AG09319 (cell line): Measurements from ENCODE around the gene TBC1D5.
"Not testable (repeated sequence)": the region's sequence is repeated elsewhere in the genome, so short reads cannot be mapped to it uniquely, and the experiment has no call there.

Experiments used
- DNase-seq: peaks from one replicate; pipeline ENCODE4 v3.0.0-alpha.2; 2010; ENCODE audit warnings: low read depth; ENCODE audit errors: extremely low read depth
- TF ChIP-seq, protein P1 (sequence below): IDR thresholded peaks from 2 replicates; pipeline ENCODE4 v1.5.1; 2011; ENCODE audit warnings: low read depth, mild to moderate bottlenecking, inconsistent platforms, low read length, moderate library complexity

Gene TBC1D5

DNA sequence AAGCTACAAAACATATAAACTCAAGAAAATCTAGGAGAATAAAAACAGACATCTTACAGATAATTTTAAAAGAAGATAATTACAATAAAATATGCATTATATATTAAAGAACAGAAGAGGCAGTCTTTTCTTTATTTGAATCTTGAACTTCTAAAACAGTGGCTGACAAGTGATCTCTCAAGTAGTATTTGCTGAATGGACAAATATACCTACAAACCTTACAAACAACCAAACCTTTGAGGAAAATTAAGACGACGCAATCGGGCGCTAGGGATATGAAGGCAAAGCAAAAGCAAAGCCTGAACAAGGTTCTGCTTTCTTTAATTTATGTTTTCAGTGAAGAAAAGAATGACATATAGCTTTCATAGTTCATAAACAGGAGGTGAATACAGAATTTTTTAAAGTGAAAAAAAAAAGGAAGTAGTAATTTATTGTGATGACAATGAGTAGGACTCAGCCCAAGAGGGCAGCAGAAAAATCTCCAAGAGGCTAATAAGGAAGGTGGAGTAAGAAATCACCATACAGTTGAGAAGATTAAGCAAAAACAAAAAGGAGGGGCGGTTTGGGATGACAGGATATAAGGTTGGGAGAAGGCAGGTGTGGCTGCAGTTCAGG is 347.8 kb downstream of the TBC1D5 start:
- TF ChIP-seq, protein P1, sequence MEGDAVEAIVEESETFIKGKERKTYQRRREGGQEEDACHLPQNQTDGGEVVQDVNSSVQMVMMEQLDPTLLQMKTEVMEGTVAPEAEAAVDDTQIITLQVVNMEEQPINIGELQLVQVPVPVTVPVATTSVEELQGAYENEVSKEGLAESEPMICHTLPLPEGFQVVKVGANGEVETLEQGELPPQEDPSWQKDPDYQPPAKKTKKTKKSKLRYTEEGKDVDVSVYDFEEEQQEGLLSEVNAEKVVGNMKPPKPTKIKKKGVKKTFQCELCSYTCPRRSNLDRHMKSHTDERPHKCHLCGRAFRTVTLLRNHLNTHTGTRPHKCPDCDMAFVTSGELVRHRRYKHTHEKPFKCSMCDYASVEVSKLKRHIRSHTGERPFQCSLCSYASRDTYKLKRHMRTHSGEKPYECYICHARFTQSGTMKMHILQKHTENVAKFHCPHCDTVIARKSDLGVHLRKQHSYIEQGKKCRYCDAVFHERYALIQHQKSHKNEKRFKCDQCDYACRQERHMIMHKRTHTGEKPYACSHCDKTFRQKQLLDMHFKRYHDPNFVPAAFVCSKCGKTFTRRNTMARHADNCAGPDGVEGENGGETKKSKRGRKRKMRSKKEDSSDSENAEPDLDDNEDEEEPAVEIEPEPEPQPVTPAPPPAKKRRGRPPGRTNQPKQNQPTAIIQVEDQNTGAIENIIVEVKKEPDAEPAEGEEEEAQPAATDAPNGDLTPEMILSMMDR = no peak
- DNase-seq = no peak

DNA sequence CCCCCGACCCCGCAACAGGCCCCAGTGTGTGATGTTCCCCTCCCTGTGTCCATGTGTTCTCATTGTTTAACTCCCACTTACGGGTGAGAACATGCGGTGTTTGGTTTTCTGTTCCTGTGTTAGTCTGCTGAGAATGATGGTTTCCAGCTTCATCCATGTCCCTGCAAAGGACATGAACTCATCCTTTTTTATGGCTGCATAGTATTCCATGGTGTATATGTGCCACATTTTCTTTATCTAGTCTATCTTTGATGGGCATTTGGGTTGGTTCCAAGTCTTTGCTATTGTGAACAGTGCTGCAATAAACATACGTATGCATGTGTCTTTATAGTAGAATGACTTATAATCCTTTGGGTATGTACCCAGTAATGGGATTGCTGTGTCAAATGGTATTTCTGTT is 349.9 kb downstream of the TBC1D5 start:
- DNase-seq = not testable (repeated sequence)

DNA sequence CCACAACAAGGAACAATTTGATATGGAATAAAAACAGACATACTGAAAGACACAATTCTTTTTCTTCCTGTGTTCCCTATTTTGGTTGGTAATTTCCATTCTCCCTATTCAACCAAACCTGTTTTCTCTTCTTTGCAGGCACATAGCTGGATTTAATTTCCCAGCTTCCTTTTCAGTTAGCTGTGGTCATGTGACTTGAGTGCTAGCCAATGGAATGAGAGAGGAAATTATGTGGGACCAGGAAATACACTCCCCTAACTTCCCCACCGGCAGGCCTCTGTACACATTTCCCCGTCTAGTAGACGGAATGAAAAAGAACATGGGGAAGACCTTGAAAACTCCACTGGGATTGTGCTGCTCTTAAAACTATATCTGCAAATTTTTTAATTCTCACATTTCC is 351.6 kb downstream of the TBC1D5 start:
- DNase-seq = no peak
- TF ChIP-seq, protein P1 = no peak

DNA sequence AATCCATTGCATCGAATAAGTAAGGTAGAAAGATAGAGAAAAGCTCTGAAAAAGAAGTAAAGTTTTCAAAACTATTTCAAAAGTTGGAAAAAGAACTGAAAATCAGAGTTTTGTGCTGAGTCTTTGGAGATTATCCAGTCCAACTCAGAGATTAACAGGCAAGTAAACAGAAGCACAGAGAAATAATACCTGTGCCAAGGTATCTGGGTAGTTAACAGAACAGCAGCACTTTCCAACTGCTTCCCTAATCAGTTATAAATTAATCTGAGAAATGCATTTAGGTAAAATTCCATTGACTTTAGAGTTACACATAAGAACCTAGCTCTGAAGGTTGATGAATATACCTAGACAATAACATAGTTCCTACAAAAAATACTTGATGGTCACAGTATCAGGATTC is 355.3 kb downstream of the TBC1D5 start:
- TF ChIP-seq, protein P1 = no peak
- no peak for DNase-seq

DNA sequence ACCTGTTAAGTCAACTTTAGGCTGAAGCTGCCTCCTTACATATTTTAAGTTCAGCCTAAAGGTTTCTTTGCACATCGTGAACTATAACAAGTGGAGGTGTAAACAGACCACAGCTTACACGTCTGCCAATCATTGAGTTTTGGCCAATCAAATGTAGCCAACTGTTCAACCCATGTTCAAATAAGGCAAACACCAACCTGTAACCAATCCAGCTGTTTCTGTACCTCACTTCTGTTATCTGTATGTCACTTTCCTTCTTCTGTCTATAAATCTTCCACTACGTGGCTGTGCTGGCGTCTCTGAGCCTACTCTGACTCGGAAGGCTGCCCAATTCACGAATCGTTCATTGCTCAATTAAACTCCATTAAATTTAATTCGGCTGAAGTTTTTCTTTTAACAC is 356.0 kb downstream of the TBC1D5 start:
- TF ChIP-seq, protein P1 = no peak
- no peak for DNase-seq

DNA sequence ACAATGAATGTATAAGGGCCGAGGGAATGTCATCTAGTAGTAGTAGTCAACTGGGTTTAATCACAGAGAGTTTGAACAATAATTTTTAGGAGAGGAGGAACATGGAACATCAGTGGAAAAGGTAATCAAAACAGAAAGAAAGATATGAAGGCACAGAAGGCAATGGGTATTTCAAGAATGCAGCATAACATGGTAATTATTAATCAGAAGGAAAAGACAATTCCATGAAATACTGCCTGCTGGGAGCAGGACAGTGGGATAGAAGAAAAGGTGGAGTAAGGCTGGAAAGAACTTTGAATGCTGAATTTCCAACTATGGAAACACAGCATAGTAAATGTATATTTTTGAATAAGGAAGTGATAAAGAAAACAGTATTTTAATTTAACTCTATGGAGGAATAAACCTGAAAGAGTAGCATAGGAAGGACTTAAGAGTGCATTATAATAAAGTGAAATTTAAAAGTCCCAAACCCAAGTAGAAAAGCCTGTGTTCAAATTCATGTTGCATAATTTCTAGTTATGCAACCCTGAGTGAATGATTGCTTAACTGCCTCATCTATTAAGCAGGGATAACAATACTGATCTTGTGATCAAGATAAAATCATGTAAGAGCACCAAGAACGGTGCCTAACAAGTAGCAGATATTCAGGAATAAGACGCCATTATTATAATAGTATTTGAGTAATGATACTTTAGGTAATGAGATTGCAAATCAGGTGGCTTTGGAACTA is 357.7 kb downstream of the TBC1D5 start:
- no peak for DNase-seq
- TF ChIP-seq, protein P1 = no peak

DNA sequence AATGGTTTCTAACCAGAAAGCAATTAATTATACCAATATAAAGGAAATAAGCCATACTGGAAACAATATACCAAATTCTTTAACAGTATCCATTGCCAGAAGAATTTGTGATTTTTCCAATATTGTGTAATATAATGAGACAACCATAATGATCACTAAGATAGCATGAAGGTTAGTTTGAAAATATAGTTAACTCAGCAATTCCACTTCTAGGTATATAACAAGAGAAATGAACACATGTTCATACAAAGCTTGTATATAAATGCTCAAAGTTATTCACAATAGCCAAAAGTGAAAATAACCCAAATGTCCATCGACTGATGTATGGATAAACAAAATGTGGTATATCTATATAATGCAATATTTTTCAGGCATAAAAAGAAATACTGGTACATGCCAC is 369.1 kb downstream of the TBC1D5 start:
- DNase-seq = no peak

More for the DNA sequence above, 369.1 kb downstream of the TBC1D5 start:
- TF ChIP-seq, protein P1 = no peak
